A673 (cell line): Measurements from ENCODE around the gene SCUBE3.

Experiments used
- CTCF ChIP-seq: fragments of 300-800, 200-600 bp; sonication (generic); conservative IDR thresholded peaks from 2 replicates; pipeline ENCODE4 v1.5.1; 2017; ENCODE audit warnings: low read depth, mild to moderate bottlenecking, antibody characterized with exemption, low read length, moderate library complexity, mixed read lengths
- EZH2 ChIP-seq: fragments of 200-600 bp; sonication (generic); IDR thresholded peaks from 2 replicates; pipeline ENCODE4 v1.6.1; 2017; ENCODE audit warnings: borderline replicate concordance, low read depth, mild to moderate bottlenecking, mixed read lengths, antibody characterized with exemption, low read length; ENCODE audit not compliant: poor library complexity, severe bottlenecking

- TF ChIP-seq CTCF, result no peak
- TF ChIP-seq EZH2, result no peak
Observed at GRCh38 chr6:35291491-35291890, 77.7 kb downstream of the SCUBE3 start.
